GM18505 (cell line): ENCODE measurements around the gene SPRED2.

Source experiments
- ATAC-seq: cut with Tn5 transposase; IDR thresholded peaks from one replicate; pipeline ENCODE4 v1.9.1; 2021; ENCODE audit not compliant: unreplicated experiment
- POLR2A ChIP-seq: IDR thresholded peaks from 4 replicates; pipeline ENCODE4 v1.6.1; 2011; ENCODE audit warnings: borderline replicate concordance; ENCODE audit not compliant: insufficient read depth, insufficient read length; ENCODE audit errors: extremely low read depth

The SPRED2 gene

DNA sequence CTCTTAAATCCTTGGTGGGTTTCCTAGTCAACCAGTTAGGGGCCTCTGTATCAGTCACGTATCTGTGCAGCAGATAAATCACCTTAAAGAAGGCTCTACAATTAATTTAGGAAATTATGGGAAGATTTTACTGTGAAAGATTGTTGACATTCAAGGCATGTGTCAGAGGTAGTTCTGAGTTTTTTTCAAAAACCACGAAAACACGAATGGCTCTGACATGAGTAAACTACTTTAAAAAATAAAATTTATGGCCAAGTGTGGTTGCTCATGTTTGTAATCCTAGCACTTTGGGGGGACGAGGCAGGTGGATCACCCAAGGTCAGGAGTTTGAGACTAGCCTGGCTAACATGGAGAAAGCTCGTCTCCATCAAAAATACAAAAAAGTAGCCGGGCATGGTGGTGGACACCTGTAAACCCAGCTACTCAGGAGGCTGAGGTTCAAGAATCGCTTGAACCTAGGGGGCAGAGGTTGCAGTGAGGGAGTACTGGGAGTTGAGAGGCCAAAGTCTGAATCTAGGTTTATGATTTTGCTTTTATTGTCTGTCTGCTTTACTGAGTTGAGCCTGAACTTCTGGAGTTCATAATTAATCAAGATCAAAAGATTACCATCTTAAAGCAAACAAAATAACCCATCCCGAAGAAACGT is 77.1 kb downstream of the SPRED2 start:
- no peak for TF ChIP-seq POLR2A
- no peak for ATAC-seq

- TF ChIP-seq POLR2A = no peak
- ATAC-seq = no peak
These were observed 77.6 kb downstream of the SPRED2 start for GRCh38 chr2:65354773-65355172.

DNA sequence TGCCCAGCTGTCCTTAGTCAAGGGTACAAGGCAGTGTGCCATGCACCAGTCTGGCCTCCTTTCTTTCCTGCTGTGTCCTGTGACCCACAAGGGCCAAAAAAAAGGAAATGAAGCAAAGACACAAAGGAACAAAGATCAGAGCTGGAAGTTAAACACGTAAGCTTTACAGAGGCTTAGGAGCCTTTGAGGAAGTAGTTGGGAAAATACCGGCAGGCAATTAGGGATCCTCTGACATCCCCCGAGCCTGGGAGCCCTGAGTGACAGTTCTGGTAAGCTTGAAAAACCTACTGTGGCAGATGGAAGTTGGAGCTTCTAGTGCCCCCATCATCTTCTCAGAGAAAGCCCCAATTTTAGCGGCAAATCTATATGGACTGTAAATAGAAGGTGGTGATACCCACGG is 78.5 kb downstream of the SPRED2 start:
- TF ChIP-seq POLR2A = no peak
- ATAC-seq = no peak

- ATAC-seq = no peak
- TF ChIP-seq POLR2A = no peak
These were observed 79.4 kb downstream of the SPRED2 start for GRCh38 chr2:65353046-65353445.

DNA sequence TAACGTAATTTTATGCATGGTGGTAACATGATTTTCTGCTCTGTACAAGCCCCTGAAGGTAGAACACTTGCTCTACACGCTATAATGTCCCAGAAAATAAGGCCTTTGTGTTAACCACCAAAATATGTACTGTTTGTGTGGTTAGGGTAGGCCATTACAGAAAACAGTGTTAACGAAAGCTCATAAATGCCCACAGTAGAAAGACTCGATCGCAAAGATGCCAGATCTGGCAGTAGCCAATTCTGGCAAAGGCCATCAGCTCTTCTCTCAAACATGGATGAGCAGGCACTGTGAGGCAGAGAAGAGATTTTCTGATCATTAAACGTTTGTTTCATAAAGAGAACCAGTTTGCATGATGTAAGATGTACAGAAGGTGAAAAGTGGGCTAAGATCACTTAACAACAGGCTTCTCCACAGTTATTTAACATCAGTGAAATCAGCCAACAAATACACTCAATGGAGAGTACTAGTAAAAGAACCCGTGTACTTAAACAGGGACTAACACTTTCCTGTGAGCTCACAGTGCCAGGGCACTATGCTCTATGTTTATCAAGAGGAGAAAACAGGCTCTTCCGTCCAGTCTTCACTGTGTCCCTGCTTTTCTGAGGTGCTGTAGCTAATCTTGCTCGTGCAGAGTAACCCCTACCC is 80.3 kb downstream of the SPRED2 start:
- TF ChIP-seq POLR2A = no peak

DNA sequence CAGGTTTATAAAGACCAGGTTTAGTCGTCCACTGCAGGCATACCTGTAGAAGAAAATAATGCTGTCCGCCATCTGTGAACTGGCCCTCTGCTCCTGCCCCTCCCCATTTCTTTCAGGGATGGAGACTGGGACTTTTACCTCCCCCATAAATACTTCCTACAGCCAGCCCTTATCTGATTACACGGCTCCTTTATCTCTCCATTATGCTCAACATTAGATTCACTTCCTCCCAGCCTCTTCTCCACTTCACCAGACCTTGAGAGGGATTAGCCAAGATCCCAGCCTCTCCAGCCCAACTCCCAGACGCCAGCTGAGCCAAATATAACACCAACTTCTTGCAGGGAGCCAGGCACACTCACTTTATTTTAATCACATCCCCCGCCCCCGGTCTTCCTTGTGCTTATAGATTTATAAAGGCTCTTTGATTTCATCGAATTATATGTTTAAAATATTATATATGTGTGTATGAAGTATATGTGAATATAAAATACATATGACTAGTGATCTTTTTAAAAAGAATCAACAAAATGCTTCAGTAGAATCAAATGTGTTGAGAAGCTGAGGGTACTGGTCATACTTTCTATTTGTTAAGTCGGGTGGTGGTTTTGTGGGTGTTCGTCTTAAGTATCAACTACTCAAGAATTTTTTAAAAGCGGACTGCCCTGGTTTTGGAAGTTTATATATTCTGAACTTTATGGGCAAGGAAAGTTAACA is 81.0 kb downstream of the SPRED2 start:
- no peak for TF ChIP-seq POLR2A
- no peak for ATAC-seq

More for the DNA sequence above, 80.3 kb downstream of the SPRED2 start:
- no peak for ATAC-seq

DNA sequence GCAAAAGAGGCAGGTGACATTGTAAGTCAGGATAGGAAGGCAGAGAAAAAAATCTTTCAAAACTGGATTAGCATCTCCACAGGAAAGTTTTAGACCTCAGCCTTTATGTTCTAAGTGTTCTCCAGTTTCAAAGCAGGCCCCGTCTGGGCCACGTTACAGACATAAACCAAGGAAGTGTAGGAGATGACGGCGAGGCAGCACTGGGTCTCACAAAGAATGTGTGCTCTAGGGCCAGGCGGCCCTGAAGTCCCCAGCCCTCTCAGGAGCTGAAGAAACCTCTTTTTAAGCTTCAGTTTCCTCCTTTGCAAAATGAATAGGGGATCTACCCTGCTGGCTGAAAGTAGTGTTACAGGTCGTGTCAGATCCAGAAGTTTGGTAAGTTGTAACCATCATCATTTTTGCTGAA is 81.7 kb downstream of the SPRED2 start:
- no peak for TF ChIP-seq POLR2A
- ATAC-seq = no peak

- no peak for TF ChIP-seq POLR2A
- no peak for ATAC-seq
These were observed 82.5 kb downstream of the SPRED2 start for GRCh38 chr2:65349863-65350262.

DNA sequence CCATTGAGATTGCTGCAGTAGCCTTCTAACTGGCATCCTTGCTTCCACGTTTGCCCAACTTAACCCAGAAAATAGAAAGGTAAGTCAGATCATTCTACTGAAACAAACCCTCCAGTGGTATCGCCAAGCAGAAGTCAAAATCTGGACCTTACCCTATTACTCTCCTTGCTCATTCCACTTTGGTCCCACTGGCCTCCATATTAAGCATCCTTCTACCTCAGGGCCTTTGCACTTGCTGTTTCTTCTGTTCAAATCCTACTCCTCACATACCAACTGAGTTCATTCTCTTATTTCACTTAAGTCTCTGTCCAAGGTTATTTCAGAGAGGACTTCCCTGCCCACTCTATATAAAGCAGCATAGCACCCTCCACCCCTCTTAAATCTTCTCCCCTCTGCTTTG is 84.5 kb downstream of the SPRED2 start:
- ATAC-seq = no peak
- TF ChIP-seq POLR2A = no peak

GRCh38 chr2:65345631-65346030 is 86.8 kb downstream of the SPRED2 start:
- no peak for TF ChIP-seq POLR2A
- ATAC-seq = no peak

DNA sequence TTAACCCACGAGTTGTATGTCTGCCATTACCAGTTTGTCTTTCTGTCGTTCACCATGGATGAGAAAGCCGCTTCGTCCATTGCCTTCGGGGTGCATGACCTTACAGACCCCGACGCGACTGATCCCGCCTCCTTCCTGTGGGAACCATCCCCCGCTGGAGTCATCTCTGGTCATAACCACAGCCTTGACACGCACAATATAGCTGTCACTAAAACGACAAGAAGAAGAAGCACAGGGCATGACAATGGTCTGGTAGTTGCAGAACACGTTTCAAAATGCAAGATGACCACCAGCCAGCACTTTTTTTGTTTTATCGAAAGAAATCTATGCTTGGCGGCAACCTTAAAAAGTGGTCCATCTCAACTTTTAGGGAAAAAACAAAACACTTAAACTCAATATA is 87.7 kb downstream of the SPRED2 start:
- no peak for TF ChIP-seq POLR2A
- ATAC-seq = no peak

- no peak for ATAC-seq
- TF ChIP-seq POLR2A = no peak
These were observed 88.2 kb downstream of the SPRED2 start for GRCh38 chr2:65344182-65344581.

DNA sequence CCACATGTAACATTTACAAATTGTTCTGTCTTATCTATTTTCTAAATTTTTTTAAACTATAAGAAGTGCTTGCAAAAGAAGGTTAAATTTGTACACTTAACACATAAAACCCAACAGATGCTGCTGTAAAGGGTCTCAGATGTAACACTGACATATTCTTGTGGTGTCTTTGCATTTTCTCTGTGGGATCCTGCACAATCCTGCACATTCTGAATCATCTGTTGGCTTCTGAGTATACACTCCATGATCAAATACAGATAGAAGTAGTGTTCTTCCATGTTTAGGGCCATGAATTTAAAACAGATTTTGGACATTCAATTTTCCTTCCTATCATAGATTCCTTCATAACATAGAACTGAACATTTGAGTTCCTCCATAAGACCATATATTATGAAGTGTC is 89.0 kb downstream of the SPRED2 start:
- ATAC-seq = no peak
- no peak for TF ChIP-seq POLR2A
